ENCODE results near the gene FLNB.
"Not testable (repeated sequence)": the region's sequence is repeated elsewhere in the genome, so short reads cannot be mapped to it uniquely, and the experiment has no call there.

Gene FLNB

GRCh38 chr3:58200846-58201355 lies 192.7 kb downstream of the FLNB start:
- no peak for FAIRE-seq

DNA sequence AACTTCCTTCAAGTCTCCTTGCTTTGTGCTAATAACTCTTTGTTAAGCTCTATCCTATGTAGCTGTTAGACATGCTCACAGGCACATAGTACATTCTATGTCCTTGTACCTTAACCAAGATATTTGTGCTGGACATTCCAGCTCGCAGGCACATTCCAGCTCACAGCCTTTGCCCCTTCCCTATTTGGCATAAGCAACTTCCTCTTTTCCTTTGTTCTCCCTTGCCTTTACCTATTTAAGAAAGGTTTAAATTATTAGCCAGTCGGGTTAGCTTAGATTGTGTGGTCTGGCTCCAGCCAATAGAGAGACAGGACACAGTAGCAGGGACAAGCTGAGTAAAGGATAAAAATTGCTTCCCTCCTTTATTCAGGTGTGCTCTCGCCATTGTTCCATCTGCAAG lies 193.2 kb downstream of the FLNB start:
- DNase-seq (ENCODE audit: low spot score); FAIRE-seq: not testable (repeated sequence)

More at GRCh38 chr3:58200846-58201355, 192.7 kb downstream of the FLNB start:
- no peak for DNase-seq (ENCODE audit: low spot score)

DNA sequence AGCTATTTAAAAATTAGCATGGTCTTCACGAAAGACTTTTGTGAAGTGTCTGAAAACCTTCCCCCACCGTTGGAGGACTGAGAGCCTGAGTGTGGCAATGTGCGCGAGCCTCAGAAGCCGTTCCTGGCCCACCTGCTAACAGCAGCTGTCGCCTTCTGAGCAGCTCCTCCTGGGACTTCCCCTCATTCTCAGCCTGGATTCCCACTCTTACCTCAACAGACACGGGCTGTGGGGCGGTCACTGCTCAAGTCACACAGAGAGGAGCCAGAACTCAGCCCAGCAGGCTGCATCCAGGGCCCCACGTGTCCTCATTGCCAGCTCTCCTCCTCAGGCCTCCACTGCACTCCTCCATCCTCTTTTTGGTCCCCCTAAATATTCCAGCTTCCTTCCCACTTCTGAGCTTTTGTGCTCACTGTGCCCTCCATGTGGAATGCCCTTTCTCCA lies 194.7 kb downstream of the FLNB start:
- no peak for DNase-seq (ENCODE audit: low spot score)
- FAIRE-seq, result no peak

DNA sequence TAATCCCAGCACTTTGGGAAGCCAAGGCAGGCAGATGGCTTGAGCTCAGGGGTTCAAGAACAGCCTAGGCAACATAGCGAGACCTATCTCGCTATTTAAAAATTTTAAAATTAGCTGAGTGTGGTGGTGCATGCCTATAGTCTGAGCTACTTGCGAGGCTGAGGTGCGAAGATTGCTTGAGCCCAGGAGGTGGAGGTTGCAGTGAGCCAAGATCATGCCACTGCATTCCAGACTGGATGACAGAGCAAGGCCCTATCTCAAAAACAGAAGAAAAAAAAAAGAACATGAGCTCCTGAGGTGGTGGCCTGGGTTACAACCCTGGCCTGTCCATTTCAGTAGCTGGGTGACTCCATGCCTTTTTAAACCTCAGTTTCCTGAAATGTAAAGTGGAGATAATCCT lies 195.3 kb downstream of the FLNB start:
- DNase-seq (ENCODE audit: low spot score), result no peak
- no peak for FAIRE-seq

DNA sequence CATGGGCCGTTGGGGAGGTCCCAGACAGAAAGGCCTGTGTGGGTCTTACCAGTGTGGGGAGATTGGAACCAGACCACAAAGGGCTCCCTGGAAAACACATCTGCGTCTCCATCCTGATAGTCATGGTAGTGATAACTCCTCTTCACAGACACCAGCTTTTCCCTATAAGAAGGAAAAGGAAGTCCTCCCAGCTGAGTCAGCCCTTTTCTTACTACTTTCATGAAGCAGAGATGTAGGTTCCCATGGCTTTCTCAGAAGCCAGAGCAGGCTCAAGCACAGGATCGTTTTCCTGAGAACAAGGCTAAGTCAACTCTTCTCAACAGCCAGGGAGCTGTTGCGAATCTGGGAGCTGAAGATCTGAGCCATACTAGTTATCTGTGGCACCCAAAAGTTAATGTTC lies 196.5 kb downstream of the FLNB start:
- DNase-seq (ENCODE audit: low spot score) (no peak), FAIRE-seq (no peak)

DNA sequence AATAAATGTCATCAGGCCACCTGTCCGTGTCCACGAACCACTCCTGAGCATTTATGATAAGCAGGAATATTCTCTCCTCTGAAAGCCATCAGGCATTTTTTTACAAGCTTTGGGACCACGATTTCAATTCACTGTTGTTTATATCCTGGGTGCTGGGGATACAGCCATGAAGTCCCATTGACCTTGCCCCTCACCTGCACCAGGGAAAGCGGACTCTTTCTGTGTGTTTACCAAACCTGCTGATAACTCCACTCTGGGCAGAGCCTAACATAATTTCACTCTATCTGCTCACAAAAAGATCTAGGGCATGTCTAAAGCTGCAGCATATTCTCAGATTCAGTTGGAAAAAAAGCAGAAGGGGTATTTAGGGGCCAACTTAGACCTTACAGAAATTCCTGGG lies 197.8 kb downstream of the FLNB start:
- FAIRE-seq (no peak), DNase-seq (ENCODE audit: low spot score) (no peak)

GRCh38 chr3:58206406-58207011 lies 198.3 kb downstream of the FLNB start:
- FAIRE-seq (no peak), DNase-seq (ENCODE audit: low spot score) (no peak)

DNA sequence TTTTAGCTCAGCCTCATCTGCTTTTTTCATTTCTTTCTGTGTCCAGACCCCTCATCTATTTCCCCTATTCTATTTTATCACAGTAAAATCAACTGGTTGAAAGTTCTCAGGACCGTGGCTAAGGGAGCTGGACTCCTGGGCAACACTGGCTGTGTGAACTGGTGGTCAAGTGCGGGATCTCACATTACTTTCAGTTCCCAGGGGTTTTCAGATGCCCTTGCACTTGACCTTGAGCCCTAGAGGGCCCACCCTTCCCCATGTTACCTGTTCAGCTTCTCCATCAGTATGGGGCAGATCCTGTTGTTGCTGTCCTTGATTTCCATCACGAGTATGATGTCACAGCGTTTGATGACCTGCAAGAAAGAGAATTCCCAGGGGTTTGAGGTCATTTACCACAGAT lies 199.7 kb downstream of the FLNB start:
- no peak for DNase-seq (ENCODE audit: low spot score)
- FAIRE-seq, result no peak

DNA sequence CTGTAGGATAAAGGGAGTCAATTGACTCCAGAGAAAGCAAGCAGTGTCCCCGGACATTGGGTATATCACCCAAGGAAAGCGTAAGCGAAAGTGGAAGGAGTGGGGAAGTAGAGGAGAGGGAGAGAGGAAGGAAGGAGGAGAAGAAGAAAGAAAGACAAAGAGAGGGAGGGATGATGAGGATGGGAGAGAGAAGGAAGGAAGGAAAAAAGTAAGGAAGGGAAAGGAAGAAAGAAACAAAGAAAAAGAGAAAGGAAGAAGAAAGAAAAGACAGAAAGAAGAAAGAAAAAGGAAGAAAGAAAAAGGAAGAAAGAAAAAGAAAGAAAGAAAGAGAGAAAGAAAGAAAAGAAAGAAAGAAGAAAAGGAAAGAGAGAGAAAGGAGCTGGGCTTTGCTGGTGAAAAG lies 201.7 kb downstream of the FLNB start:
- no peak for FAIRE-seq
- no peak for DNase-seq (ENCODE audit: low spot score)

- DNase-seq (ENCODE audit: low spot score) (no peak), FAIRE-seq (no peak)
Measured at GRCh38 chr3:58210761-58211460, 202.7 kb downstream of the FLNB start, which contains the start of gene DNASE1L3. DNASE1L3 (minus strand) TSS chr3:58210972; CDS start chr3:58210906, 66 bp downstream.

DNA sequence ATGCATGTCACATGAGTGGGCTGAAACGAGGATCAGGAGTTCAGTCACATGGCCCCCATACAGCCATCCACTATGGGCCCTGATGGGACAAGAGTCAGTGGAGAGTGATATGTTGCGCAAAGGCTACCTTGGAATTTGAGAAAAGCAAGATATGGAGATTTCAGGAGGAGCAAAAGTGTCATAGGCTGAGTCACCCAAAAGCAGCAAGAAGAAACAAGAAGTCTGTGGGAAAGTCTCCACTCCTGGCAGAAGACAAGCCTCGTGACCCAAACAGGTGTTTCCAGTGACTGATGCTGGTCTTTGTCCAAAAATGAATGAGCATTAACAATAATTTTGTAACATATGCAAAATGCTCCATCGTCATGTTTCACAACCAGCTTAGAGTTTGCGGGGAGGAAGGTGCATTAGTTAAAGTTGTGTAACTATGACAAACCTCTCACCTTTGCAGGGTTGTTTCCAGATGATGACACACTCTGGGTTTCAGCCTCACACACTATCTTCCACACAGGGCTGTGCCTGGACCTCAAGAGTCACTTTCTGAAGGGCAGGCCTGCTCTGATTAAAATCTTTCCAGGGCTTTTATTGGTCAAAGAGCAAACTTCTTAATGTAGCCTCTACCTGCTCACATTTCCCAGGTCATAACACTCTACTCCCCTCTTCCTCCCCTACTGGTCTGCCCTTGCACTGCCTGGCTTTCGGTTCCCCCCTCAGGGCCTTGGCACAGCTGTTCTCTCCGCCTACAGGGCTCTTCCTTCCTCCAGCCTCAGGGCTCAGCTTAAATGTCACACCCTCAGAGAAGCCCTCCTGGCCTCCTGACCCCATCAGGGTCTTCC lies 206.5 kb downstream of the FLNB start:
- DNase-seq (ENCODE audit: low spot score) (no peak), FAIRE-seq (no peak)

DNA sequence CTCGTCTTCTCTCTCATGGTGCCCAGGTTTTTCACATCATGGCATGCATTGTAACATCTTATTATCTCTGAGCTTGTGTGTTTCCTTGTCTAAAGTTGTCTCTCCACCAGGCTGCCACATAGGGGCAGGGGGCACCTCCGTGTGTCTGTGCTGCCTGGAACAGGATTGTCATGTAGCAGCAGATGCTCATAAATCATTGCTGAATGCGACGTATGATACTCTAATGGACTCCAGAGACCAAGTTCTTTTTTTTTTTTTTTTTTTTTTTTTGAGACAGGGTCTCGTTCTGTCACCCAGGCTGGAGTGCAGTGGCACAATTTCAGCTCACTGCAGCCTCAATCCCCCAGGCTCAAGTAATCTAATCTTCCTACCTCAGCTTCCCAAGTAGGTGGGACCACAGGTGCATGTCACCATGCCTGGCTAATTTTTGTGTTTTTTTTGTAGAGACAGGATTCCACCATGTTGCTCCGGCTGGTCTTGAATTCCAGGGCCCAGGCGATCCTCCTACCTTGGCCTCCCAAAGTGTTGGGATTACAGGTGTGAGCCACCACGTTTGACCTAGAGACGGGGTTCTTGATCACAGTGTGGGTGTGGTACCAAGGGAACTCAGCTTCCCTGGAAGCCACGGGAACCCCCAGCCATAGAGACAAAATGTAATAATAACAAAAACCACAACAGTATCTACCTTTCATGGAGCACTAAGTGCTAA lies 207.2 kb downstream of the FLNB start:
- FAIRE-seq (no peak), DNase-seq (ENCODE audit: low spot score) (no peak)

DNA sequence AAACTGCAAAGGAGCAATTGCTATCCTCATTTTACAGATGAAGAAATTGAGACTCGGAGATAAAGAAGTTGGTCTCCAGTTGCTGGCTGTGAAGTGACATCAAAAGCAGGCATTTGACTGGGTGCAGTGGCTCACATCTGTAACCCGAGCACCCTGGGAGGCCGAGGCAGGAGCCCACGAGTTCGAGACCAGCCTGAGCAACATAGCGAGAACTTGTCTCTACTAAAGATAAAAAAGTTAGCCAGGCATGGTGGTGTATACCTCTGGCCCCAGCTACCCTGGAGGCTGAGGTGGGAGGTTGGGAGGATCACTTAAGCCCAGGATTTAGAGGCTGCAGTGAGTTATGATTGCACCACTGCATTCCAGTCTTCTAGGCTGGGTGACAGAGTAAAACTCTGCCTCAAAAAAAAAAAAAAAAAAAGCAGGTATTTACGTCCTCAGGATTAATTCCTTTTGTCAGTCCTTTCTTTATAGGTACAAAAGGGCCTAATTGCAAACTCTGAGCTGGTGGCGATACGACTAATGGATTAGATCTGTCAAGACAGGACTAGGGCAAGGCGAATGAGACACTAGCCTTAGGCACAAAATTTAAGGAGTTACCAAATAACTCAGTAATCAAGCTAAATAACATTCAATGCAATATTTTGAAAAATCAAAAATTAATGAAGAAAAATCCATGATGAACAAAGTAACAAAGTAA lies 208.4 kb downstream of the FLNB start:
- FAIRE-seq, result no peak
- DNase-seq (ENCODE audit: low spot score), result no peak

GRCh38 chr3:58217209-58217811 lies 209.1 kb downstream of the FLNB start:
- peak; percentile 81 for DNase-seq (ENCODE audit: low spot score)

GRCh38 chr3:58218904-58219303 lies 210.7 kb downstream of the FLNB start:
- FAIRE-seq (no peak), DNase-seq (ENCODE audit: low spot score) (no peak)

More at GRCh38 chr3:58217209-58217811, 209.1 kb downstream of the FLNB start:
- FAIRE-seq, result no peak
